NK-92 treated with Interleukin-12 subunit alpha and Interleukin-12 subunit beta, amount 100 ng/mL, for 24 hours (cell line): Measurements from ENCODE around the gene VEZF1.

Source experiments
- DNase-seq: peaks from one replicate; lab custom pipeline; 2025; lab: John Stamatoyannopoulos, UW

The VEZF1 gene

GRCh38 chr17:57999010-57999495, 11.0 kb upstream of the VEZF1 start:
- DNase-seq, result no peak

DNA sequence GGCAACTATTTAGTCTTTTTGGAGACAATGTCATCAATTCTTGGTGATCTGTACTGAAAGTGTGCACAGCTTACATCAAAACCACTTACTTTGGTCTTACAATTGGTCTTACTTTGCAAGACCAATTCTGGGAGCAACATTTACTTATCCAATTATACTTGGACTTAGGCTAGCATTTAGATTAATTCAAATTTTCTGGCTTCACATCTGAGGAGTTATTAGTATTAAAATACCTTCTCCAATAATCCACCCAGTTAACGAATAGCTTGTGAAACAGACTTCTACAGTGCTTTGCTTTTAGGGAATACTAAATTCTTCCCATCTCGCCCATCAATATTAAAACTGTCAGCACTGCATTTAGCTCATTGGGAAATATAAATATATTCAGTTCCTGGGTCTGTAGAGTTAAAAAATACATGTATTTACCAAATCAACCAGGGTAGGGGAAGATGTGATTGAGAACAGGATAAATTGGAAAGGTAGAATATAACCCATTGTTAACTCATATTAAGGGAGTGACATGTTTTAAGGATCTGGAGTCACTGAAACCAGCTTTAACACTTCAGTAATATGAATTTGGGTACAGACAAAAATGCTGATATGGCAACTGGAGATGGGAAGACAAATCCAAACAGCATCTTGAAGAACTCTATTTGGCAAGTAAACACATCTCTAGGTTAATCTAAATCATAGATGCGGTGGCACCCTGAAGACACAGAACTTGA, 9.2 kb upstream of the VEZF1 start:
- no peak for DNase-seq

- DNase-seq, result no peak
Observed at GRCh38 chr17:57995076-57995956, 7.3 kb upstream of the VEZF1 start.

DNA sequence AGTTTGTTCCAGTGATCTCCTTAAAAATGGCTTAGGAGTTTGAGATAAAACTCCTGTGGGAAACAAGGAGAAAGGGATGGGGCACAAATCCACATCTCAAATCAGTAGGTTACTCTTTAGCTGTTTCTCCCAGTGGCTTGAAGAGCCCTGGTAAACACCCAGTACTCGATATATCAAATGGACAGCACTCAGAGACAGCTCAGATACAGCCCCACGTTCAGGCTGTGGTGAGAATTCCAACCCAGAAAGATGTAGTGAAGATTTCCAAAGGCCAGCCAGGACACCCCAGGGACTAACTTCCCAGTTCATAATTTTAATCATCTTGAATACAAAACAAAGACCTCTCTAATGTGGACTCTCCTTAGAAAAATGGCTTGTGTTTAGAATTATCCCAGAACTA, 6.4 kb upstream of the VEZF1 start:
- no peak for DNase-seq

- no peak for DNase-seq
Observed at GRCh38 chr17:57993471-57994365, 5.7 kb upstream of the VEZF1 start.

GRCh38 chr17:57991537-57991936, 3.5 kb upstream of the VEZF1 start:
- DNase-seq, result no peak

GRCh38 chr17:57990037-57990436, 2.0 kb upstream of the VEZF1 start:
- no peak for DNase-seq

- peak; percentile 74 for DNase-seq
Observed at GRCh38 chr17:57988301-57989250, 522 bp upstream of the VEZF1 start.

DNA sequence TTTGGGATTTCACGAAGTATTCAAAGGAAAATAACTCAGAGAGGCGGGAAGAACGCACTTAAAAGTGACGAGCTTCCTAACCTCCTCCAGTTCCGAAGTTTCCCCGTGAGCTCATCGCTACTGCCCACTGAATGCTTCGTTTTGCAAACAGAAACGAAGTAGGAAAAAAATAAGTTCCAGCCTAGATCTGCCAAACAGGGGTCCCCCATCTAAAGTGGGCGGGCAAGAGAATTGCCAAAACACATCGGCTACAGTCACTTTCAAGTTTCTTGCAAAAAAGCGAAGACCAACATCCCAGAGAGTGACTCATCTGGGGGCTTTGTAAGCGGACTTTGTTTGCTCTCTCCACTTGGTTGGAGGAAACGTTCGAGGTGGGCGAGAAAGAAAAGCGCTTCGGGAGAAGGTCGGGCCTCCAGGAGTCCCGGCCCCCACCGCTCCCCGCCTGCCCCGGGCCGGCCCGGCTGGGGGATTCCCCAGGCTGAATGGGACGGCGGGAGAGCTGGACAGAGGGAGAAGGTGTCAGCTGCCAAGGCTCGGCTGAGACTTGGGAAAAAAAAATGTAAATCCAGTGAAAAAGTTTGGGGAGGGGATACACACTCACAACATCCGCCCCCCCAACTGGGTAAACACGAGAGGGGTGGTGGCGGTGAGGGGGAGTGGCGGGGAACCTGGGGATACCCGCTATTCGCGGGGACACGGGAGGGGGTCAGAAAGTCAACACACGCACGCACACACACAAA, 1.0 kb downstream of the VEZF1 start:
- no peak for DNase-seq

GRCh38 chr17:57985675-57985974, 2.4 kb downstream of the VEZF1 start:
- DNase-seq, result no peak

DNA sequence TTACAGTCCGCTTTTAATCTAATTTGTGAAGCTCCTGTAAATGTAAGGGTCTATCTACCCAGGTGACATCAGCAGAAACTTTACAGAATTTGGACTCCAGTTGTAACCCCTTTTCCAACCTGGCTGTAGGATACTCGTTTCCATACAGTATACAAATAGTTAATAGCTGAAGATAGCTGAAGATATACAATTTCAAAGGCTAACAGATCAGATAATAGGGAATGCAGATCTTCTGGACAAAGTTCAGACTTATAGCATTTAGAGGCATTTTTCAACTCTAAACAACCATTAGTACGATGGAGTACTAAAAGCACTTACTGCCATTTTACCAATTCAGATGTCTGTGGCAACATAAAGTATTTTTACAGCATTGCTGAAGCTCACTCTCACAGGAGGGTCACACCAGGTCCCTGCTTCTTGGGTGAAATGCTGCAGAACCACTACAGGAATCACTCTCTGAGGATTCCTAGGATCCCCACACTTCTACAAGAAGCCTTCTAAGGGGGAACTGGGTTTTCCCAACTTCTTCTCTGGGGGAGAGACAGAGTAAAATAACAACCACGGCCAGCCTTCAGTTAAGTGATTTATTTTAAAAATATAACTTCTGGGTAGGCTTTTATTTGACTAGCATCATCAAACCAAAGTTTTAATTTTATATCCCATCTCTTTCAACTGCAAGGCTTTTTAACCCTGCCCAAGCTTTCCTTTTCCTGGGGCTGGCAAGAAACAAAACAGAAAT, 2.9 kb downstream of the VEZF1 start:
- no peak for DNase-seq

GRCh38 chr17:57984261-57984890, 3.7 kb downstream of the VEZF1 start:
- no peak for DNase-seq

DNA sequence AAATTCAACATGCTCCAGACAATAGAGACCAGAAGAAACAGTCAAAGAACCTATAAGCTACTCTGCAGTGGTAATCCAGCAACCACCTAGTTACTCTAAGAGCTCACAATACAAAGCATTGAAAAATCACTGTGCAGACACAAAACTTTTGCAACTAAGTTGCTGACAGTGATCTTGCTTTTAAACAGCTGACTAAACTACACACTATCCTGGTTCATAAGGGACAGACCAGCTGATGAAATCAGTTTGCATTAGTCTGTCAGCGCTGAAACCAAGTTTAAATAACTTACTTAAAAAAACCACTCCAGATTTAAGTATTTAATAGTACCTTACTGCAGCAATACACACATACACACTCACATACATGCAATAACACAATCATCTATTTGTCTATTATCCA, 4.6 kb downstream of the VEZF1 start:
- DNase-seq, result no peak

GRCh38 chr17:57982452-57983170, 5.4 kb downstream of the VEZF1 start:
- no peak for DNase-seq

DNA sequence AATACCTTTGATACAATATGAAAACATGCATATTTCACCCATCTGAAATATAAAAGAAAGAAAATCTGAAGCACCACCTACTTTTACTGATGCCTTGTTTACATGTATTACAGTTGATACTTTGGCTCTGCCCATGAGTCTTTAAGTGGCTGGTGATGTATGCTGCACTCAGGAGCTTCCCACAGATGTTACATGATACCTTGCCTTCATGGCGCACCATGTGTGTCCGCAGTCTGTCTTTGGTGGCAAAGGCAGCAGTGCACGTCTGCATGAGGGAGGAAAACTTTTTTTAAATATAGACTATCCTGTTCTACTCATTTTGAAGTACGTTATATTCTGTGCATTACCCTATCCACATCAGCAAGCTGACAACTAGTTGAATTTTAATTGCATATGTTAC, 7.5 kb downstream of the VEZF1 start:
- DNase-seq, result no peak

DNA sequence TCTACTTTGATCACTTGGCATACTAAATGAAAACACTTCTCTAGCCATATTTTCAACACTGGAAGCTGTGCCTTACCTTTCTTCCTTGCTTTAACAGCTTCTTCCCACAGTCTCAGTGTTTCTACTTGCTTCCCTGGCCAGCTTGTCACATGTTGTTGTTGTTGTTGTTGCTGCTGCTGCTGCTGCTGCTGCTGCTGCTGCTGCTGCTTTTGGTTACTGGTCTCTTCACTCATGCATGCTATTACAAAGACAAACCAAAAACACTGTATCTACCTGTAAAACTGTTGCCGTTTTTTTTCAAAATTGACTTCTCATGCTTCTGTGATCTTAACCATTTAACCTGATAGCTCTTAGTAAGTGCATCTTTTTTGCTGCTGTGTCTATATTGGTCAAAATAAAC, 9.0 kb downstream of the VEZF1 start:
- no peak for DNase-seq

DNA sequence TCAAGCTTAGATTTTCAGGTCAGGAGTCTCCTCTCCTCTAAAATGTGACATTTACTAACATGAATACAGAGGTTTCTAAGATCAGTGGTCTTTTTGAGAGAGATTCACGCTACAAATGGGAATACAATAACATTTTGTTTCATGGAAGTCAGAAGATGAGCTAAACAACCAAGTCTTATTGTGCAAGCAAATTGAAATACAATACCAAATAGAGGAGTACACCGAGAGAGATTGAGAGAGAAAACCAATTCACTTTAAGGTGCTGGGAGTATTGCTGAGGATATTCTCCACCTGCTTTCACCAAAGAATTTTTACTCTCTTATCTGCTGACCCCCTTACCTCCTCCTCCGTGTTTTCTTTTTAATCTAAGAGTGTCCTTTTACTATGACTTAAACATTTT, 11.5 kb downstream of the VEZF1 start:
- no peak for DNase-seq

DNA sequence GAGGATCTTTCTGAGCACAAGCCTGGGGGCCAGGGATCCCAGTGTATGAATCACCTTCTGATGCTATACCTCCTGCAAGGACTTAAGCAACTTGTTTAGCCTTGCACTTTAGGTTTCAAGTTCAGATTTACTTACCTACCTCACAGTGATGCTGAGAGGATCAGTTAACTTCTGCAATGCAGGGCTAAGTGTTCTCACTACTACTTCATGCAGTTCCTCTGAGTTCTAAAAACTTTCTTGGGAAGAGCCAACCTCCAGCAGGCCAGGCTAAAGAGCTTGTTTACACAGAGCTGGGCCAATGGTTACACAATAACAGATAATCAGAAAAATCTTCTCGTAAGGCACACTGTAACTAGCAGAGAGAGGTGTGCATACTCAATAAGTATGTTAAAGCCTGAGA, 13.0 kb downstream of the VEZF1 start:
- DNase-seq, result no peak
